PC-9 (cell line): Measurements from ENCODE around the gene CC2D1A. TPM values are rescaled to one million over a fixed set of nuclear protein-coding genes. Genes with fewer than 3 reads are reported as not detected.

Experiments
- BruUV-seq: library from RNA; stranded (reverse); fragments of 400-500 nt; replicated peaks from 2 replicates; lab custom pipeline; 2021; lab: Mats Ljungman, UMichigan
- CTCF ChIA-PET: fragments of 300-600 bp; sonication (Branson Sonifier 250); formaldehyde crosslinking; loops from one replicate; lab custom pipeline; 2022; ENCODE audit warnings: antibody characterized with exemption; lab: Charles Lee
- POLR2A ChIA-PET: fragments of 300-600 bp; sonication (Branson Sonifier 250); formaldehyde crosslinking; loops from one replicate; lab custom pipeline; 2022; ENCODE audit warnings: antibody characterized with exemption; ENCODE audit not compliant: unreplicated experiment; lab: Charles Lee
- DNase-seq, 2 experiments: peaks; one replicate each; pipeline versions ENCODE4 v3.0.0 to v3.0.0-alpha.2; 2015 to 2022; ENCODE audit warnings: mixed read lengths in 1 of 2
- H2AFZ ChIP-seq: fragments of 200-600 bp; sonication (generic); 2 replicates; pipeline ENCODE4 v1.8.1; 2017; ENCODE audit warnings: antibody characterized with exemption
- H3F3A ChIP-seq: fragments of 200-600 bp; sonication (generic); 2 replicates; pipeline ENCODE4 v1.8.1; 2017; ENCODE audit warnings: antibody characterized with exemption, mild to moderate bottlenecking, low read depth; ENCODE audit not compliant: insufficient read depth
- H3K27ac ChIP-seq: fragments of 200-600 bp; sonication (generic); 2 replicates; pipeline ENCODE4 v1.6.1; 2016; ENCODE audit warnings: mixed run types
- H3K27me3 ChIP-seq: fragments of 200-600 bp; sonication (generic); 2 replicates; pipeline ENCODE4 v1.6.1; 2016; ENCODE audit warnings: low read depth, mixed run types; ENCODE audit not compliant: insufficient read depth
- H3K36me3 ChIP-seq: fragments of 200-600 bp; sonication (generic); 2 replicates; pipeline ENCODE4 v1.6.1; 2016; ENCODE audit warnings: low read depth, mixed run types
- H3K4me1 ChIP-seq: fragments of 200-600 bp; sonication (generic); replicated peaks from 2 replicates; pipeline ENCODE4 v1.6.1; 2016; ENCODE audit warnings: mixed run types; ENCODE audit not compliant: insufficient read depth
- H3K4me2 ChIP-seq: fragments of 200-600 bp; sonication (generic); 2 replicates; pipeline ENCODE4 v1.6.1; 2017; ENCODE audit warnings: mixed run types
- H3K4me3 ChIP-seq: fragments of 200-600 bp; sonication (generic); 2 replicates; pipeline ENCODE4 v1.6.1; 2016; ENCODE audit warnings: mixed run types
- H3K79me2 ChIP-seq: fragments of 200-600 bp; sonication (generic); 2 replicates; pipeline ENCODE4 v1.6.1; 2017; ENCODE audit warnings: low read depth, mixed run types
- H3K9me2 ChIP-seq: fragments of 200-600 bp; sonication (generic); 2 replicates; pipeline ENCODE4 v1.8.1; 2017; ENCODE audit warnings: mild to moderate bottlenecking; ENCODE audit not compliant: insufficient read depth
- H3K9me3 ChIP-seq: fragments of 200-600 bp; sonication (generic); 2 replicates; pipeline ENCODE4 v1.8.1; 2016; ENCODE audit warnings: low read depth; ENCODE audit not compliant: insufficient read depth
- H4K20me1 ChIP-seq: fragments of 200-600 bp; sonication (generic); 2 replicates; pipeline ENCODE4 v1.8.1; 2017; ENCODE audit not compliant: insufficient read depth
- EZH2 ChIP-seq: fragments of 200-600 bp; sonication (generic); IDR thresholded peaks from 2 replicates; pipeline ENCODE4 v1.8.0; 2017; ENCODE audit warnings: antibody characterized with exemption, low read depth
- intact Hi-C: fragments of 100-400 bp; cut with micrococcal nuclease; formaldehyde crosslinking; loops from one replicate; pipeline ENCODE4 v1.10.0; 2022; ENCODE audit not compliant: unreplicated experiment
- microRNA-seq: library from miRNA; unstranded; fragments of <30 nt; microRNA quantifications from one replicate; pipeline ENCODE4 v1.2.0, GENCODE V29; 2021; ENCODE audit warnings: borderline number of aligned reads, borderline replicate concordance
- total RNA-seq: library from RNA; stranded (reverse); gene quantifications from 2 replicates; pipeline ENCODE4 v1.2.3, GENCODE V29; 2021
- TF ChIP-seq, protein P1 (sequence below): fragments of 200-600 bp; sonication (generic); conservative IDR thresholded peaks from 2 replicates; pipeline ENCODE4 v1.6.1; 2017; ENCODE audit warnings: mixed run types, antibody characterized with exemption, mild to moderate bottlenecking, moderate library complexity

The CC2D1A gene
- total RNA-seq, 1 experiment from 2014 or later, result 55.1 TPM

DNA sequence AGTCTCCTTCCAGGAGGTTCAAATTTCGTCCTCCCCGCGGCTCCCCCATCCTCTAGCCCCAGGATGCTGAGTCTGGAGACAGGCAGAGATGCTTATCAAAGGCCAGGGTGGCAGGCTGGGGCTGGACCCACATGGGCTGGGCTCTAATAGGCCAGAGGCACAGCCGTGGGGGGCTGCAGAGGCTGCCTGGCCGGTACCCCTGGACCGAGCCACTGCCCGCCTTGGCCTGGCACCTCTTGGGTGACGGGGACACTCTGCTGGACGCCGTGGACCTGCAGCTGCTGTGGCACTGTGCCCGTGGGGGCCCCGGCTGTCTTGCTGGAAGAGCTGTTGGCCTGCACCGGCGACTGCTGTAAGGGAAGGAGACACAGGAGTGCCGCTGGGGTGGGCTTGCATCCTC lies 74.3 kb downstream of the CC2D1A start:
- no peak for DNase-seq
- CTCF ChIA-PET, result no interaction called here
- Histone ChIP-seq H3K9me3 (no peaks in the 10 kb centered on the region), H3K4me3 (no peak overlapping the region), H3K36me3 (no peaks in the 10 kb centered on the region), H2AFZ (no peak overlapping the region), H4K20me1 (peaks cover 3% of the 10 kb centered on the region; the same call in 1 of the 2 replicates), H3K27me3 (no peaks in the 10 kb centered on the region), H3K27ac (no peak overlapping the region), H3K9me2 (no peaks in the 10 kb centered on the region), H3F3A (0 out of 2 replicates have a peak, but pooled peaks cover 5% of the 10 kb centered on the region), H3K4me1 (no peaks in the 10 kb centered on the region), H3K79me2 (no peaks in the 10 kb centered on the region), H3K4me2 (no peak overlapping the region)
- TF ChIP-seq, protein P1, sequence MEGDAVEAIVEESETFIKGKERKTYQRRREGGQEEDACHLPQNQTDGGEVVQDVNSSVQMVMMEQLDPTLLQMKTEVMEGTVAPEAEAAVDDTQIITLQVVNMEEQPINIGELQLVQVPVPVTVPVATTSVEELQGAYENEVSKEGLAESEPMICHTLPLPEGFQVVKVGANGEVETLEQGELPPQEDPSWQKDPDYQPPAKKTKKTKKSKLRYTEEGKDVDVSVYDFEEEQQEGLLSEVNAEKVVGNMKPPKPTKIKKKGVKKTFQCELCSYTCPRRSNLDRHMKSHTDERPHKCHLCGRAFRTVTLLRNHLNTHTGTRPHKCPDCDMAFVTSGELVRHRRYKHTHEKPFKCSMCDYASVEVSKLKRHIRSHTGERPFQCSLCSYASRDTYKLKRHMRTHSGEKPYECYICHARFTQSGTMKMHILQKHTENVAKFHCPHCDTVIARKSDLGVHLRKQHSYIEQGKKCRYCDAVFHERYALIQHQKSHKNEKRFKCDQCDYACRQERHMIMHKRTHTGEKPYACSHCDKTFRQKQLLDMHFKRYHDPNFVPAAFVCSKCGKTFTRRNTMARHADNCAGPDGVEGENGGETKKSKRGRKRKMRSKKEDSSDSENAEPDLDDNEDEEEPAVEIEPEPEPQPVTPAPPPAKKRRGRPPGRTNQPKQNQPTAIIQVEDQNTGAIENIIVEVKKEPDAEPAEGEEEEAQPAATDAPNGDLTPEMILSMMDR, result no peak
- no peak for TF ChIP-seq EZH2
- POLR2A ChIA-PET, result no interaction called here
- intact Hi-C loops, result no loop called here
- BruUV-seq, result no TSS peak

Small RNAs within 50 kb of the gene (microRNA-seq; reads per million reads assigned to microRNA genes)
- gene MIR181C, result 654 reads per million, percentile 71 among the genes with 10 or more reads in this experiment
- gene MIR181D, result 858 reads per million, percentile 74 among the genes with 10 or more reads in this experiment

Other genes with a start within 250 kb of the CC2D1A start
- gene MRI1, start 141.7 kb upstream of the CC2D1A start, total RNA-seq, result 30.1 and 33.8 TPM in 2 replicates
- 99.4 and 121 TPM in 2 replicates for gene C19orf53, start 131.7 kb upstream of the CC2D1A start, total RNA-seq
- gene ZSWIM4, start 110.8 kb upstream of the CC2D1A start, total RNA-seq, result 15.2 and 15.8 TPM in 2 replicates
- gene NANOS3, start 29.1 kb upstream of the CC2D1A start, total RNA-seq, result 1.7 and 2.1 TPM in 2 replicates
- 13.7 and 13.9 TPM in 2 replicates for gene BRME1, start 84 bp upstream of the CC2D1A start, total RNA-seq
- 3.2 and 6.4 TPM in 2 replicates for gene PODNL1, start 32.2 kb downstream of the CC2D1A start, total RNA-seq
- gene DCAF15, start 46.3 kb downstream of the CC2D1A start, total RNA-seq, result 31.7 and 35.3 TPM in 2 replicates
- gene RFX1, start 100.1 kb downstream of the CC2D1A start, total RNA-seq, result 20.6 and 25.5 TPM in 2 replicates
- gene RLN3, start 121.9 kb downstream of the CC2D1A start, total RNA-seq, result not detected in 2 replicates
- 7.8 and 11.9 TPM in 2 replicates for gene IL27RA, start 125.6 kb downstream of the CC2D1A start, total RNA-seq
- gene PALM3, start 155.9 kb downstream of the CC2D1A start, total RNA-seq, result 25.0 and 28.8 TPM in 2 replicates
- gene MISP3, start 166.6 kb downstream of the CC2D1A start, total RNA-seq, result 6.7 and 10.5 TPM in 2 replicates
- gene C19orf67, start 179.6 kb downstream of the CC2D1A start, total RNA-seq, result not detected in 2 replicates
- gene SAMD1, start 184.6 kb downstream of the CC2D1A start, total RNA-seq, result 50.3 and 54.7 TPM in 2 replicates
- gene PRKACA, start 211.6 kb downstream of the CC2D1A start, total RNA-seq, result 62.0 and 82.8 TPM in 2 replicates
- 67.4 and 71.2 TPM in 2 replicates for gene ASF1B, start 230.4 kb downstream of the CC2D1A start, total RNA-seq